IPS DF 19.7 (cell line): Measurements from ENCODE around the gene HDAC4.

Experiments used
- DNase-seq: peaks from one replicate; pipeline ENCODE4 v3.0.0-alpha.2; 2013; ENCODE audit warnings: low read depth, low spot score

The HDAC4 gene

DNA sequence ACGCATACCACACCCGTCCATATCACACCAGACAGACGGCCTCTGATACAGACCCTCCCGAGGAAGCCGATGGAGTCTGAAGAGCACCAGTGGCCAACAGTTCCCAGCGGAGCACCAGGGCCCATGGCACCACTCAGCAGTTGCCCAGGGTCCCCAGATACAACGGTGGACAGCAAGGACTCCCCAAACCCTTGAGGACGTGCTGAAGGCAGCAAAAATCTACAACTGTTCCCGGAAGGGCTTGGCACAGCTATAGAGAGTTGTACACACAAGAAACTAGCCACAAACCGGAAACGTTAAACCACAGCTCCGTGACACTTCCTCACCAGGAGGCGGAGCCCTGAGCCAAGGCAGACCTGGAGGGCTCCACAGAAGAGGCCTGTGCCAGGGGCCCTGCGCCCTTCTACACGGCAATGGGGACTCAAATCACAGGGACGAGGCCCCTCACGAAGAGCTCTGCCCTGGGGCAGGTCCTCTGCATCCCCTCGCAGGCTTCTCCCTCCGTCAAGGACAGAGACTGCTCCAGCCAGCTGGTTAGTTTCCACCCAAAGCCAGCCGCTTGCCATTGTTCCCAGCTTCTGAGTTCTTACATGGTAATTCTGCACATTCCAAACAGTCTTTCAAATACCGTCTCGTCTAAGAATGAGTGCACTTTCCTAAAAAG, 133.4 kb downstream of the HDAC4 start:
- no peak for DNase-seq

GRCh38 chr2:239266779-239267287, 134.0 kb downstream of the HDAC4 start:
- no peak for DNase-seq

DNA sequence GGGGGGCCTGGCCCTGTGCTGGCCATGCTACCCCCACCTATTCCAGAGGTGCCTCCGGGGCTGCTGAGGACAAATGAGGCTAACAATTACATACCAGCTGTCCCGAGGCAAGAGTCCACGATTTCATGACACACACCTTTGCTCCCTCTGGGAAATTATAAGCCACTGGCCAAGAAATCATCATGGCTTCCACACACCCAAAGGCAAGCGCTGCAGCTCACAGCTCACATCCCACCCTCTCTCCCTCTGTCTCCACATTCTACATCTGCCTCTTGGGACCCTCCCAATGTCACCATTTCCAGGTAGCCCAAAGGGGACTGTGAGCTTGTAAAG, 134.4 kb downstream of the HDAC4 start:
- DNase-seq: no peak

DNA sequence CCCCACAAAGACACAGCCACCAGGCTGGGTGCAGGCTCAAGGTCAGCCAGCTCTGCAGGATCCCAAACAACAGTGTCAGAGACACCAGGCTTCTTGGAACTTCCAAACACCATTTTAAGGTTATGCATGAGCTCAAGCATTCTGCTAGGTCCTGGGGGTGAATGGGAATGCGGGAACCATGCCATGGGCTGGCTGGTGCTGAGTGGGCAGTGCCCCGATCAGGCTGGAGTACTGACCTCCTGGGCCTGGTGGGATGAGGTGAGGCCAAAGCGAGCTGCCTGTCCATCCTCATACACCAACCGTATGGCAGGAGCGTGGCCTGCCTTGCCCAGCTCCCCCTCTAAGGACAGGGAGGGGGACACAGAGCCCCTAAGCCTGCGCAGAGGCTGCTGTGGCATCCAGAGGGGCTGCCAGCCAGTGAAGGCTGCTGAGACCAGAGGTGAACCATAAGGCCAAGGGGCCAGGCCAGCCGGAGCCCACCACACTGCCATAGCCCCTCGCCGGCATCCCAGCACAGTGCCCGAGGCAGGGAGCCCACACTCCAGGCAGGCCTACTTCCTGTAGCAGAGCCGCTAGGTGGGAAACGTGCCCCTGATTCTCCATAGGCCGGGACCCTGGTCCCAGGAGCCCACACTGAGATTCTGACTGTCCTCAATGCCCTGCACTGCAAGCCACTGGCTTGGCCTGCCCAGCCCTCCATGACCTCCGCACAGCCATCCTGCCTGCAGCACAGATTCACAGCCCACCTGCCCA, 135.0 kb downstream of the HDAC4 start:
- no peak for DNase-seq

GRCh38 chr2:239264838-239265651, 135.8 kb downstream of the HDAC4 start:
- DNase-seq: no peak

DNA sequence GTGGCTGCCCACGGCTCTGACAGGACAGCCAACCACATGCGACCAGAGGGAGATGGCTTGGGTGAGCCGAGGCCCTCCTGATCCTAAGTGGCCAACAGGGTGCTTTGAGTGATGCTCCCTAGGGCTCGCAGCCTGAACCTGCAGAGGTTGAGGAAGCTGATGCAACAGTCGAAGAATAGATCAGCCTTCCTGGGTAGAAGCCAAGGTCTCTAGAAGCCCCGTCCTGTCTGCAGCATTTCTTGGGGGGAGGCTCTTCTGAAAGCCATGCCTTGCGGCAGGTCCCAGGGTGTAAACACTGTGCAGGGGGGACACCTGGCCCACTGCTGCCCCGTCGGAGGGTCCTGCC, 136.4 kb downstream of the HDAC4 start:
- no peak for DNase-seq

DNA sequence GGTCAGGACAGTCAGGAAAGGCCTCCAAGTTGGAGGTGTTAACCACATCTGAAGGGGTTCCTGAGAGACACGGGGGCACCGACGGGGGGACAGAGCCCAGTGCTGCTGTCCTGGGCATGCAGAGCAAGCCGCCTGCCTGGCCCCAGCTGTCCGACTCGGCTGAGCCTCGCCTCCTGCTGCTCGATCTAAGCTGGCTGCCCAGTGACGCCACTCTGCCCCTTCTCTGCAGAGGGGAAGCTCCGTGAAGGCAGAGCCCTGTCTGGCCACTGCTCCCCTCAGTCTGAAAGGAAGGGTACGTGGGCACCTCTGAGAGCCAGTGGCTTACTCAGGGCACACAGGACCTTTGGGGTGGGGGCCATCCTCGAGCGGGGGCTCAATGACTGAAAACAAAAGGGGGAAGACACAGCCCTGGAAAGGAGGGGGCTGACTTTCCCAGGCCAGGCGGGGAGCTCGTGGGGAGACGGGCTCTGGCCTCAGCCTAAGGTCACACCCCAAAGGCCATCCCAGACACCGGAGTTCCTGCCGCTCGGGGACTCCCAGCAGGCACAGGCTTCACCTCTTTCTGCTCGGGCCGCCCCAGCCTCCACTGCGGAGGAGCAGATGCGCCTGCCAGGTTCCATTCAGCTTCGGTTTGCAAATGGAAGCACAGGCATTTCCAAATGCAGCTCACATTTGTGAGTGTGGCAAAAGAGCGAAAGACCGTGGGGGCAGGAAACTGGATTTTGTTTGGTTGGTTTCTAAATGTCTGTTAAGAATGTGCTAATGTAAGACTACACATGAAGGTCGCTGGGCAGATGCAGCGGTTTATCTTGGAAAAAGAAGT, 136.9 kb downstream of the HDAC4 start:
- DNase-seq: no peak

GRCh38 chr2:239263231-239263630, 137.6 kb downstream of the HDAC4 start:
- no peak for DNase-seq

GRCh38 chr2:239262484-239263230, 138.2 kb downstream of the HDAC4 start:
- no peak for DNase-seq

GRCh38 chr2:239261796-239262483, 138.9 kb downstream of the HDAC4 start:
- no peak for DNase-seq

DNA sequence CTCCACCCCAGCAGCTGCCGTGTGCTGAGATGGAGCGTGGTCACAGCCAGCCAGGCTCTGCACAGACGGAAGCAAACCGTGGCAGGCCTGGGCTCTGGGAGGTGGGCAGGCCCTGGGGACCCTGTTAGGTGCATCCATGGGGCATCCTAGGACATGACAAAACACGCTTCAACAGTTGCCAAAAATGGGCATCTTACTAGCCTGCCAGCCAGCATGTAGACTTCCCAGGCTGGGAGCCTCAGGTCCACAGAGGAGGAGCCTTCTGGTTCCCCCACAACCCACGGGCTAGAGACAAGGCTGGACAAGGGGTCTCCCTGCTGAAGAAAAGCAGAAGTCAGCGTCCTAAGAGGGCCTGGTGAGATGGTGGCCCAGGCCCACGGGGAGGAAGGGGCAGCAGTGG, 139.5 kb downstream of the HDAC4 start:
- no peak for DNase-seq

GRCh38 chr2:239260546-239261327, 140.1 kb downstream of the HDAC4 start:
- DNase-seq: no peak

DNA sequence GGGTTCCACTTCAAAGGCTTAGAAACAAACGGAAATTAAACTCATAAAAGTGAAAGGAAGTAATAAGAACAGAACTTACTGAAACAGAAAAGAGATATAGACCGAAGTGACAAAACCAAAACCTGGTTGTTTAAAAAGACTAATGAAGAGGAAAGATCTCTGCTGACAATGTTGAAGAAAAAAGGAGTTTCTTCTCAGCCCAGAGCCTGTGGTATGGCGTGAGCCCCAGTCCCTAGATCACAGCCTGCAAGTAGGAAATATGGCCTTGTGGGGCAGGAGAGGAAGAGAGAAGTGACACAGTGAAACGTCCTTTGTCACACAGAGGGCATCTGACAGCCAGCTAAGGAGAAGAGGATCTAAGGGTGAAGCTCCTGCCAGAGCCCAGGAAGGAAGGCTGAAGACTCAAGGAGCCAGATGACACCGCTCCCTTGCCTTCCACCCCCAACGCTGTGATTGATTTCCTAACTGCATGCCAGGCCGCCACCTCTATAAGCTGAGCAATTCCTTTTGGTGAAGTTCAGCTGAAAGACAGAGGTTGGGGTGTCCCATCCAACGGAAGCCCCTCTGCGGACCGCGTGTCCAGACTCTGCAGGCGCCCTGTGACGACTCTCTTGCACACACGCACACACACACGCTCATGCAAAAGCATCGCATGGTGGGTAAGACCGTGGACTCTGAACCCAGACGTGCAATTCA, 141.1 kb downstream of the HDAC4 start:
- DNase-seq: no peak

DNA sequence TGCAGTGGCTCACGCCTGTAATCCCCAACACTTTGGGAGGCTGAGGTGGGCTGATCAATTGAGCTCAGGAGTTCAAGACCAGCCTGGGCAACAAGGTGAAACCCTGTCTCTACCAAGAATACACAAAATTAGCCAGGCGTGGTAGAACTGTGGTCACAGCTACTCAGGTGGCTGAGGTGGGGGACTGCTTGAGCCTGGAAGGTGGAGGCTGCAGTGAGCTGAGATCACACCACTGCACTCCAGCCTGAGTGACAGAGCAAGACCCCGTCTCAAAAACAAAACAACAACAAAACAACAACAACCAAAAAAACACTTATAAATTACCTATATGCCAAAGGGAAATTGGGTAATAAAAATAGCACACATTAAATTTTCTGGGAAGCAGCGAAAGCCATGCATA, 141.6 kb downstream of the HDAC4 start:
- no peak for DNase-seq

DNA sequence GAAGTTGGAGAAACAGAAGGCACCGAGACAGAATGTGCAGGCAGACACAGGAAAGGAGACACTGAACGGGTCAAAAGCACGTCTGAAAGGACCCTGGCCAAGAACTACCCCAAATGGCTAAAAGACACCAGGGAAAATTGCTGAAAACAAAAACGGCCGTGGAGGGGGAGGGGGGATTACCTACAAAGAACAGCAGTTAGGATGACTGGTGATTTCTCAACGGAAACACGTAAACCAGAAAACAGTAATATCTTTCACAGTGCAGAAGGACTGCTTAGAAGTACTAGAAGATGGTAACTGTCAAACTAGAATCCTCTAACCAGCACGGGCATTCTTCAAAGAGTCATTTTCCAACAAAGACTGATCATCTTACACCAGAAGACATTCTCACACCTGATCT, 142.6 kb downstream of the HDAC4 start:
- no peak for DNase-seq

- no peak for DNase-seq
Observed at GRCh38 chr2:239257511-239257937, 143.3 kb downstream of the HDAC4 start.

GRCh38 chr2:239256350-239256743, 144.5 kb downstream of the HDAC4 start:
- DNase-seq: no peak

GRCh38 chr2:239255628-239256349, 145.0 kb downstream of the HDAC4 start:
- DNase-seq: no peak
